Measurements from ENCODE around the gene EEIG2. TPM values are rescaled to one million over a fixed set of nuclear protein-coding genes. Genes with fewer than 3 reads are reported as not detected.

The EEIG2 gene
- polyA plus RNA-seq, 2 of the 4 experiments (the other 2 are of a cell fraction), result 5.3 to 7.9 TPM

- WGBS (ENCODE audit: missing lambda C conversion rate), result 55% methylated on average over 2 of the region's 2 CpGs
- ChIA-PET POLR2A (no interaction called here), CTCF (no interaction called here)
- FAIRE-seq, result no peak
- H3K27ac ChIP-seq, result no peak overlapping the region
- H3K4me1 ChIP-seq, result peaks cover 30% of the 10 kb centered on the region
- H3K9me3 ChIP-seq, result no peaks in the 10 kb centered on the region
- TF ChIP-seq TFCP2L1 (CRISPR knock-in tag; IDR thresholded peaks at IDR 0.05) (no peak), ELK1 (IDR thresholded peaks at IDR 0.05; ENCODE audit: low read depth, low read length) (no peak), NFE2L2 (conservative IDR thresholded peaks at IDR 0.05; ENCODE audit: low read length) (no peak), E2F6 (IDR thresholded peaks at IDR 0.05; ENCODE audit: borderline replicate concordance, low read depth) (no peak), USF2 (IDR thresholded peaks at IDR 0.05) (no peak), MAFK (IDR thresholded peaks at IDR 0.05; ENCODE audit: partially characterized antibody) (no peak), CTCF (IDR thresholded peaks at IDR 0.05) (no peak), GATA3 (IDR thresholded peaks at IDR 0.05; ENCODE audit: borderline replicate concordance) (no peak), HES2 (IDR thresholded peaks at IDR 0.05) (no peak), MAX (IDR thresholded peaks at IDR 0.05) (no peak), CHD2 (IDR thresholded peaks at IDR 0.05; ENCODE audit: low read length, partially characterized antibody) (no peak), HOXB13 (CRISPR knock-in tag; IDR thresholded peaks at IDR 0.05; ENCODE audit: low read depth) (no peak), KDM5A (IDR thresholded peaks at IDR 0.05) (no peak)
- ATAC-seq, result no peak
- 0 out of 3 replicates have a peak overlapping the region, but pooled peaks have one; percentile 7 for H3K4me2 ChIP-seq
- H3K4me3 ChIP-seq, result no peak overlapping the region
- no peak for DNase-seq (ENCODE audit: low read depth in 1 of 2, low spot score in 1 of 2)
Observed at GRCh38 chr1:108595507-108595906, 35.6 kb downstream of the EEIG2 start.

GRCh38 chr1:108597041-108597440 lies 37.1 kb downstream of the EEIG2 start:
- Histone ChIP-seq H3K4me3 (no peak overlapping the region), H3K27ac (no peak overlapping the region), H3K4me2 (no peak overlapping the region), H3K9me3 (no peaks in the 10 kb centered on the region), H3K4me1 (peaks cover 14% of the 10 kb centered on the region)
- DNase-seq (ENCODE audit: low read depth in 1 of 2, low spot score in 1 of 2), result no peak
- TF ChIP-seq NR3C1 (IDR thresholded peaks at IDR 0.05) (no peak), MYC (IDR thresholded peaks at IDR 0.05; ENCODE audit: borderline replicate concordance, low read length) (no peak), HES2 (IDR thresholded peaks at IDR 0.05) (no peak), RARB (CRISPR knock-in tag; IDR thresholded peaks at IDR 0.05) (no peak), FOSB (CRISPR knock-in tag; IDR thresholded peaks at IDR 0.05) (no peak), CHD4 (IDR thresholded peaks at IDR 0.05; ENCODE audit: borderline replicate concordance) (no peak), CTCF (IDR thresholded peaks at IDR 0.05) (no peak), EHMT2 (IDR thresholded peaks at IDR 0.05; ENCODE audit: low read depth) (no peak), ZNF302 (CRISPR knock-in tag; IDR thresholded peaks at IDR 0.05) (no peak), JUN (IDR thresholded peaks at IDR 0.05) (no peak), SREBF2 (IDR thresholded peaks at IDR 0.05) (no peak), ZSCAN20 (CRISPR knock-in tag; IDR thresholded peaks at IDR 0.05) (no peak), HDAC2 (IDR thresholded peaks at IDR 0.05) (no peak), EP300 (IDR thresholded peaks at IDR 0.05) (no peak), MAFK (IDR thresholded peaks at IDR 0.05; ENCODE audit: partially characterized antibody) (no peak), RFX5 (IDR thresholded peaks at IDR 0.05) (no peak), CHD2 (IDR thresholded peaks at IDR 0.05; ENCODE audit: low read length, partially characterized antibody) (no peak), CBX2 (IDR thresholded peaks at IDR 0.05; ENCODE audit: borderline replicate concordance, low read depth) (no peak), CEBPB (IDR thresholded peaks at IDR 0.05) (no peak)
- ChIA-PET POLR2A (no interaction called here), CTCF (no interaction called here)
- FAIRE-seq, result no peak
- no peak for ATAC-seq
